K562 (cell line): ENCODE results near the gene TSSK2. TPM values are rescaled to one million over a fixed set of nuclear protein-coding genes. Genes with fewer than 3 reads are reported as not detected.

Experiments
- ARNT ChIP-seq, 2 experiments: fragments of 450-650 bp; IDR thresholded peaks; 2 replicates each; pipeline ENCODE4 v1.6.1; 2016; ENCODE audit warnings: mild to moderate bottlenecking in 1 of 2
- ETV1 ChIP-seq: fragments of 450-650 bp; conservative IDR thresholded peaks from 2 replicates; pipeline ENCODE4 v1.6.1; 2016; ENCODE audit warnings: missing genetic modification characterization, control low read depth, low read depth, missing compliant biosample characterization
- MYC ChIP-seq, 2 experiments: fragments of 250-450 bp in 1 of 2; sonication (Bioruptor Pico) in 1 of 2; IDR thresholded peaks; 2 replicates each; pipeline versions ENCODE4 v1.5.1 to v1.6.1; 2012 to 2021; ENCODE audit warnings: low read depth in 2 of 2, borderline replicate concordance in 1 of 2, improper control_type of control experiment in 1 of 2, low read length in 1 of 2, mild to moderate bottlenecking in 1 of 2, moderate library complexity in 1 of 2
- NFXL1 ChIP-seq: fragments of 450-650 bp; formaldehyde crosslinking; IDR thresholded peaks from 2 replicates; pipeline ENCODE4 v1.4.0; 2021; ENCODE audit warnings: mild to moderate bottlenecking
- POLR2A ChIP-seq: fragments of 450-650 bp; conservative IDR thresholded peaks from 2 replicates; pipeline ENCODE4 v1.6.1; 2016
- SMARCA4 ChIP-seq: fragments of 450-650 bp; IDR thresholded peaks from 2 replicates; pipeline ENCODE4 v1.6.1; 2016
- THAP12 ChIP-seq: fragments of 250-450 bp; sonication (Bioruptor Pico); IDR thresholded peaks from 2 replicates; pipeline ENCODE4 v1.9.0; 2021; ENCODE audit warnings: mild to moderate bottlenecking, inconsistent platforms
- ZBTB33 ChIP-seq: sonication (generic); formaldehyde crosslinking; IDR thresholded peaks from 2 replicates; pipeline ENCODE4 v1.8.1; 2023; ENCODE audit warnings: mild to moderate bottlenecking, missing genetic modification reagents
- ZBTB40 ChIP-seq, 2 experiments: fragments of 450-650 bp in 1 of 2; sonication (generic) in 1 of 2; formaldehyde crosslinking in 1 of 2; IDR thresholded peaks; 2 replicates each; pipeline versions ENCODE4 v1.7.1 to v1.9.0; 2016 to 2022; ENCODE audit warnings: inconsistent platforms in 1 of 2, mild to moderate bottlenecking in 1 of 2, missing genetic modification reagents in 1 of 2
- ZNF316 ChIP-seq: fragments of 450-650 bp; IDR thresholded peaks from 2 replicates; pipeline ENCODE4 v1.6.1; 2016
- ZNF766 ChIP-seq: fragments of 200-800 bp; sonication (Bioruptor generic); conservative IDR thresholded peaks from 2 replicates; pipeline ENCODE4 v1.6.1; 2016; ENCODE audit warnings: missing genetic modification characterization, missing compliant biosample characterization
- polyA plus RNA-seq, 8 experiments: library from polyadenylated mRNA; depleted of rRNA in 4 of 8; stranded (reverse) in 5 of 8; unstranded in 3 of 8; fragments of >200 nt; fragmentation: Nextera tagmentation in 2 of 8; fragmentation: Illumina TruSeq in 1 of 8; extraction: Ambion mirVana in 2 of 8; extraction: Trizol in 1 of 8; gene quantifications; 2 replicates each; pipeline versions ENCODE4 v1.2.1 to v1.2.3, GENCODE V29; 2011 to 2014; ENCODE audit warnings: inconsistent platforms in 1 of 8, missing spikeins in 1 of 8
- total RNA-seq, 7 experiments: library from RNA; depleted of rRNA in 6 of 7; stranded (reverse); fragments of >200 nt in 6 of 7; fragmentation: Illumina TruSeq in 2 of 7; extraction: Trizol in 2 of 7; gene quantifications; 2 replicates each; pipeline versions ENCODE4 v1.2.1 to v1.2.3, GENCODE V29; 2011 to 2021; ENCODE audit warnings: low replicate concordance in 1 of 7

The TSSK2 gene
- total and polyA plus RNA-seq, 9 of the 15 experiments (the other 6 are each of a cell fraction or from before 2014, with no cell fraction given) = 0.04 TPM; not detected in 8

- TF ChIP-seq ZBTB40 (IDR thresholded peaks at IDR 0.05) (peak; percentile 75; the same call in 1 of the 2 replicates), ZBTB40 (CRISPR knock-in tag; IDR thresholded peaks at IDR 0.05) (no peak), MYC (IDR thresholded peaks at IDR 0.05; ENCODE audit: low read depth, low read length) (peak; percentile 44; the same call in 1 of the 2 replicates), MYC (CRISPR knock-in tag; IDR thresholded peaks at IDR 0.05; ENCODE audit: borderline replicate concordance, low read depth) (no peak), SMARCA4 (no peak), ZBTB33 (CRISPR knock-in tag) (no peak), NFXL1 (no peak), ZNF316 (peak; percentile 94), ZNF766 (CRISPR knock-in tag) (peak; percentile 47; the same call in 1 of the 2 replicates), THAP12 (CRISPR knock-in tag) (peak; percentile 73; the same call in 1 of the 2 replicates), ARNT (IDR thresholded peaks at IDR 0.05) (peak in 1 of 2 experiments; percentile 74; a peak in 1 of 4 replicates), ETV1 (no peak), POLR2A (no peak)
Measured at GRCh38 chr22:19120829-19121630, 10.1 kb upstream of the TSSK2 start (continued).
